Pancreas (tissue), 10 donors: ENCODE results near the gene WWP2. TPM values are rescaled to one million over a fixed set of nuclear protein-coding genes. Genes with fewer than 3 reads are reported as not detected.
"Not testable (repeated sequence)": the region's sequence is repeated elsewhere in the genome, so short reads cannot be mapped to it uniquely, and the experiment has no call there.

ENCODE experiments used
- ATAC-seq, 4 donors: fragments of 200-7000 bp; cut with Tn5 transposase; one replicate each; pipeline versions ENCODE4 v1.8.0 to v1.9.1; 2020; ENCODE audit warnings: mild to moderate bottlenecking in 4 of 4, moderate library complexity in 4 of 4
- DNase-seq, 6 donors: peaks; one replicate each; pipeline ENCODE4 v3.0.0-alpha.2; 2020
- FAIRE-seq: peaks from 2 replicates; lab custom pipeline; 2012; peaks lifted over from hg19 to GRCh38; lab: Jason Lieb, UNC
- H3K27ac ChIP-seq, 4 donors: fragments of 200-600 bp; sonication (generic); 1 replicate in 3 of 4; 2 replicates in 1 of 4; pipeline versions ENCODE4 v1.5.0 to v1.8.0; 2020
- H3K27me3 ChIP-seq, 4 donors: fragments of 200-600 bp; one replicate each; pipeline ENCODE4 v1.8.0; 2021
- H3K36me3 ChIP-seq, 3 donors: fragments of 200-600 bp; sonication (generic) in 1 of 3; one replicate each; pipeline versions ENCODE4 v1.5.0 to v1.8.0; 2020 to 2021
- H3K4me1 ChIP-seq, 3 donors: fragments of 200-600 bp; one replicate each; pipeline ENCODE4 v1.8.0; 2021
- H3K4me3 ChIP-seq, 4 donors: fragments of 200-600 bp; sonication (generic) in 2 of 4; one replicate each; pipeline versions ENCODE4 v1.5.0 to v1.8.0; 2020 to 2021
- H3K9me3 ChIP-seq, 4 donors: fragments of 200-600 bp; one replicate each; pipeline ENCODE4 v1.8.0; 2021
- CTCF ChIP-seq, 4 donors: fragments of 200-600 bp; sonication (generic) in 3 of 4; IDR thresholded peaks; one replicate each; pipeline versions ENCODE4 v1.5.0 to v1.8.0; 2021; ENCODE audit warnings: antibody characterized with exemption in 4 of 4
- WGBS, 2 donors: extraction: QIAGEN DNeasy Blood & Tissue Kit; methylation state at CpG; one replicate each; pipeline ENCODE4 v1.1.7; 2013; 5-methylcytosine and 5-hydroxymethylcytosine counted together
- intact Hi-C, 3 donors: fragments of 100-400 bp; cut with DNase I; formaldehyde crosslinking; loops; one replicate each; pipeline versions ENCODE4 v1.11.1 to v1.14.2; 2022
- polyA plus RNA-seq, 2 donors: library from polyadenylated mRNA; stranded (reverse); fragments of 200-250 nt; gene quantifications; one replicate each; pipeline ENCODE4 v1.2.3, GENCODE V29; 2013
- total RNA-seq, 6 donors: library from RNA; stranded (reverse); fragmentation: NEBNext Ultra II Directional in 4 of 6; extraction: Animal tissue kit (Norgen Biotek cat#: 25700) in 4 of 6; gene quantifications; one replicate each; pipeline versions ENCODE4 v1.2.1 to v1.2.4, GENCODE V29; 2021 to 2023
- donor health status: healthy with polysubstance abuse.
- donor health status: DM: no; HTN: no; CAD: no; lungs with moderate emphysema.
- donor health status: DM: no; HTN: no; CAD: no.
- donor health status: control.
- donor health status: control.
- donor health status: Bipolar disorder and iron deficiency.
- donor health status: DM: yes; HTN: yes; CAD: no.
- donor health status: DM: no; HTN: no; CAD: no.
- donor health status: DM: no; HTN: no; CAD: no.
- donor health status: DM: yes; HTN: yes; CAD: no.

WWP2 gene
- total and polyA plus RNA-seq, 8 donors = 27.4 to 50.4 (median 35.4) TPM

GRCh38 chr16:69799611-69800031 is 37.5 kb downstream of the WWP2 start:
- no peak overlapping the region for H3K27ac ChIP-seq
- H3K36me3 ChIP-seq = no peaks in the 10 kb centered on the region
- FAIRE-seq = no peak
- ATAC-seq = no peak
- no peak for TF ChIP-seq CTCF (IDR thresholded peaks at IDR 0.05)
- H3K27me3 ChIP-seq = no peaks in the 10 kb centered on the region
- no peaks in the 10 kb centered on the region for H3K9me3 ChIP-seq
- 77 to 80% methylated on average over 11 of the region's 11 CpGs for WGBS, 2 donors
- no peak overlapping the region for H3K4me3 ChIP-seq
- DNase-seq = peak in 1 of 6 donors; percentile 9
- intact Hi-C loops = loop anchor here in 2 of 3 donors (5.0 to 10.0 kb wide), 2 partner anchors 55 to 133 kb away; no protein-coding TSS in a partner anchor
- H3K4me1 ChIP-seq = peaks cover 0 to 3% (median 0%) of the 10 kb centered on the region in 3 donors

GRCh38 chr16:69804297-69804696 is 42.2 kb downstream of the WWP2 start:
- ATAC-seq (no peak), DNase-seq (no peak), FAIRE-seq (no peak)
- H3K4me1 ChIP-seq = no peaks in the 10 kb centered on the region
- H3K27me3 ChIP-seq = no peaks in the 10 kb centered on the region
- H3K9me3 ChIP-seq = no peaks in the 10 kb centered on the region
- 59 to 62% methylated on average over 1 of the region's 1 CpG for WGBS, 2 donors
- no peak for TF ChIP-seq CTCF (IDR thresholded peaks at IDR 0.05)
- no peak overlapping the region for H3K4me3 ChIP-seq
- no peaks in the 10 kb centered on the region for H3K36me3 ChIP-seq
- no peak overlapping the region for H3K27ac ChIP-seq
- intact Hi-C loops = loop anchor here in 1 of 3 donors (10.0 kb wide), 1 partner anchor 51 kb away; no protein-coding TSS in a partner anchor

- not testable (repeated sequence) for H3K4me3 ChIP-seq, H3K36me3 ChIP-seq, H3K27me3 ChIP-seq, H3K4me1 ChIP-seq, ATAC-seq, H3K27ac ChIP-seq, H3K9me3 ChIP-seq, DNase-seq
- FAIRE-seq = peak; percentile 64
- intact Hi-C loops = loop anchor here in 1 of 3 donors (10.0 kb wide), 1 partner anchor 48 kb away; no protein-coding TSS in a partner anchor
These were observed 44.6 kb downstream of the WWP2 start for GRCh38 chr16:69806776-69807175.

- intact Hi-C loops = no loop called here
- no peak for TF ChIP-seq CTCF (IDR thresholded peaks at IDR 0.05)
- peaks cover 9 to 23% (median 21%) of the 10 kb centered on the region in 3 donors for H3K4me1 ChIP-seq
- H3K36me3 ChIP-seq = no peaks in the 10 kb centered on the region
- DNase-seq = peak in 1 of 6 donors; percentile 6
- H3K27ac ChIP-seq = peak overlapping the region in 2 of 4 donors; percentile 90 to 92
- no peaks in the 10 kb centered on the region for H3K9me3 ChIP-seq
- H3K27me3 ChIP-seq = no peaks in the 10 kb centered on the region
- FAIRE-seq = no peak
- 97 to 99% methylated on average over 2 of the region's 2 CpGs for WGBS, 2 donors
- no peak overlapping the region for H3K4me3 ChIP-seq
- no peak for ATAC-seq
These were observed 50.5 kb downstream of the WWP2 start for GRCh38 chr16:69812688-69813014.

- 42 to 48% methylated on average over 5 of the region's 5 CpGs for WGBS, 2 donors
- H3K27ac ChIP-seq = peak overlapping the region; percentile 46 to 92 (median 76)
- no peak for TF ChIP-seq CTCF (IDR thresholded peaks at IDR 0.05)
- no peaks in the 10 kb centered on the region for H3K36me3 ChIP-seq
- H3K4me3 ChIP-seq = no peak overlapping the region
- H3K27me3 ChIP-seq = no peaks in the 10 kb centered on the region
- peaks cover 9 to 23% (median 21%) of the 10 kb centered on the region in 3 donors for H3K4me1 ChIP-seq
- peak; percentile 35 to 49 (median 40) for ATAC-seq
- H3K9me3 ChIP-seq = no peaks in the 10 kb centered on the region
- no peak for FAIRE-seq
- intact Hi-C loops = no loop called here
- peak in 1 of 6 donors; percentile 25 for DNase-seq
These were observed 51.9 kb downstream of the WWP2 start for GRCh38 chr16:69814078-69814477.
